Jurkat, Clone E6-1 (cell line): ENCODE results near the gene IFRD2. TPM values are rescaled to one million over a fixed set of nuclear protein-coding genes. Genes with fewer than 3 reads are reported as not detected.
A peak's percentile ranks its signal among the peaks of the same experiment; 100 is the strongest.

Source experiments
- DNase-seq: peaks from one replicate; pipeline ENCODE4 v3.0.0-alpha.2; 2011; ENCODE audit warnings: low read depth, low spot score
- H3K4me3 ChIP-seq: 2 replicates; pipeline ENCODE4 v1.5.1; 2011; ENCODE audit warnings: mild to moderate bottlenecking, low read length, control low read depth, moderate library complexity
- polyA plus RNA-seq: library from polyadenylated mRNA; unstranded; fragments of >200 nt; gene quantifications from one replicate; pipeline ENCODE4 v1.2.1, GENCODE V29; 2012; ENCODE audit warnings: missing spikeins; ENCODE audit not compliant: insufficient read length, insufficient read depth

Gene IFRD2
- polyA plus RNA-seq = 140 TPM

- DNase-seq = peak; percentile 97
- H3K4me3 ChIP-seq = peak within 1 kb of the TSS; percentile 99
Measured at GRCh38 chr3:50292159-50293078, at the start of gene IFRD2. IFRD2 (minus strand) TSS chr3:50292429; CDS start chr3:50292274, 155 bp downstream.

GRCh38 chr3:50341537-50341936 lies 49.3 kb upstream of the IFRD2 start:
- no peak for DNase-seq
- H3K4me3 ChIP-seq = no peak overlapping the region

DNA sequence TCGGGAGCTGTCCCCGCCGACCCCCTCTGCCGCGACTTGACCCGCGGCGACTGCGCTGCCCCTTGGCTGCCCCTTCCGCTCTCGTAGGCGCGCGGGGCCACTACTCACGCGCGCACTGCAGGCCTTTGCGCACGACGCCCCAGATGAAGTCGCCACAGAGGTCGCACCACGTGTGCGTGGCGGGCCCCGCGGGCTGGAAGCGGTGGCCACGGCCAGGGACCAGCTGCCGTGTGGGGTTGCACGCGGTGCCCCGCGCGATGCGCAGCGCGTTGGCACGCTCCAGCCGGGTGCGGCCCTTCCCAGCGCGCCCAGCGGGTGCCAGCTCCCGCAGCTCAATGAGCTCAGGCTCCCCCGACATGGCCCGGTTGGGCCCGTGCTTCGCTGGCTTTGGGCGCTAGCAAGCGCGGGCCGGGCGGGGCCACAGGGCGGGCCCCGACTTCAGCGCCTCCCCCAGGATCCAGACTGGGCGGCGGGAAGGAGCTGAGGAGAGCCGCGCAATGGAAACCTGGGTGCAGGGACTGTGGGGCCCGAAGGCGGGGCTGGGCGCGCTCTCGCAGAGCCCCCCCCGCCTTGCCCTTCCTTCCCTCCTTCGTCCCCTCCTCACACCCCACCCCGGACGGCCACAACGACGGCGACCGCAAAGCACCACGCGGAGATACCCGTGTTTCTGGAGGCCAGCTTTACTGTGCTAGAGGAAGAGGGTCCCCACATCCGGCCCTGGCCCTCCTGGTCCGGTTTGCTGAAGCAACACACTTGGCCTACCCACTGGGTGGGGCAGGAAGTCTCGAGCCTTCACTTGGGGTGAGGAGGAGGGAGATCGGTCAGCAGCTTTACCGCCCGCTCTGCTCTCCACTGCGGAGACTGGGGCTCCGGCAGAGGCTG lies 48.5 kb upstream of the IFRD2 start, which contains the start of gene RASSF1:
RASSF1 (minus strand) TSS at position 389 of the 882 bp plus-strand sequence; CDS start at position 358, 31 bp downstream.
- DNase-seq = no peak
- H3K4me3 ChIP-seq = no peak within 1 kb of the TSS

DNA sequence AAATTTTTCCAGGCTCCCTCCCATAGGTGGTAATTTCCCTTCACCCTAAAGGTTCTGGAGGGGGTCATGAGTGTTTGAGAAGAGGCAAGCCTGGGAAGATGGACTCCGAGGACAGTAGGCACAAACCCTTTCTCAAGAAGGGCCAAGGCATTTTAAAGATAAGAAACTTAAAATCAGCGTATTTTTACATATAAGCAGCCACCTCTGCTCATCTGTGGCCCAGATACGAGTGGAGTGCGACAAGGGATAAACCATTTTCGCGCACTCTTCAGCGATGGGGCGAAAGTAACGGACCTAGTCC lies 47.9 kb upstream of the IFRD2 start:
- no peak overlapping the region for H3K4me3 ChIP-seq
- no peak for DNase-seq

DNA sequence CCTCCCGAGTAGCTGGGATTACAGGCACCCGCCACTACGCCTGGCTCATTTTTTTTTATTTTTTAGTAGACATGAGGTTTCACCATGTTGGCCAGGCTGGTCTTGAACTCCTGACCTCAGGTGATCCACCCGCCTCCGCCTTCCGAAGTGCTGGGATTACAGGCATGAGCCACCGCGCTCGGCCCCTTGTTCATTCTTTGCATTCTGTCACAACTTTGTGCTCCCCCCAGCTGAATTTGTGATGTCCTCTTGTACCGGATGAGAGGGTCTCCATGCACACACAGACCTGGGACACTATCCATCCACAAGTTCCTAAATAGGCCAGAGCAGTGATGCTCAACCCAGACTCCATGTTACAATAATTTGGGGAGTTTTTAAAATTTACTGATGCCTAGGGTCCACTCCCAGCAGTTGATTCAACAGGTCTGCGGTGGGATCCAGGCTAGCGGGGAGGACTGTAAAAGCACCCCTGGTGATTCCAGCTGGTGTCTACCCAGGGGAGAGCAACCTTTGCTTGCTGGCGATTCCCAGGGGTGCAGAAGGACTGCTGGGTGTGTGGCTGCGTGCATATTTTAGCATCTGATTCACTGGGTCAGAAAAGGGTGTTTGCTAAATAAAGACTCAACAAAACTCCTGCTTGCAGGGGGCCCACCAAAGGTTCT lies 47.4 kb upstream of the IFRD2 start:
- no peak for DNase-seq
- H3K4me3 ChIP-seq = no peak overlapping the region

DNA sequence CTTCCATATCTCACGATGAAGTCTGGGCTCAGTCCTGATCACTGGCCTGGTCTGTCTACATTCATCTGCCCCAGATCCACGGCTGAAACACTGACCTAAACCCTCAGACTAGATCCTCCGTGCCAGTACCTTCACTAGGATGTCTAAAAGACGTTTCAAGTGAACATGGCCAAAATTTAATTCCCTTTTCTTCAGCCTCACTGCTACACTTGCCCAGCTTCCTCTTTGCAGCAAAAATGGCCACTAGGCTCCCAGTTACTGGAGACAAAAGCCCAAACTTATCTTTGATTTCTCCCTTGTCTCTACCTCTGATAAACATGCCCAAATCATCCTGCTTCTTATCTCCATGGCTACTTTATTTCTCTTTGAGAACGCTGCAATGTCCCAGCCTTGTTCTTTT lies 46.7 kb upstream of the IFRD2 start:
- no peak for DNase-seq
- H3K4me3 ChIP-seq = no peak overlapping the region

DNA sequence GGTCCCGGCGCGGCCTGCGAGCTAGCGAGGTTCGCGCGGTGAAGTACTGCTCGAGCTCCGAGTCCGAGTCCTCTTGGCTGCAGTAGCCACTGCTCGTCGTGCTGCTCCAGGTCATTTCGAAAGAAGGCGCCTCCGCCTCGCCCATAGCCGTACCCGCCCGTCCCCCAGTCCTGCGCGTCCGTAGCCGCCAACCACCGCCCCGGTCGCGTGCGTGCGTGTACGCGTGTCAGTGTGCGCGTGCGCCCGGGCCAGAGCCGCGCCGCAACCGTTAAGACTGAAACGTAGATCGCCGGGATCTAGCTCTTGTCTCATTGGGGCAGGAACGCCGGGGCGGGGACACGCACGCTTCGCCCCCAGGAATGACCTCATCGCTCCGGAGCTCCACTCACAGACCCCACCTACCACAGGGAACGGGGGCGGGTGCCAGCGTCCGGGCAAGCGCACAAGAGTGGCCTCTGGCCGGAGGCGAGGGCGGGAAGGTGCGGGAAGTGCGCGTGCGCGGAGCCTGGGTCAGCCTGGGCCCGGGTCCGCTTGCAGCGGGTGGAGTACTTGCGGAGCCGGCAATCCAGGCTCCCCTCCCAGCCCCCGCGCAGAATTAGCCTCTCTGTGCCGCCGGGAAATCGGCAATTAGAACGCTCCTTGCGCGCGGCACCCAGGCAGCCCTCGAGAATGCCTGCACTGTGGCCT lies 45.1 kb upstream of the IFRD2 start:
- H3K4me3 ChIP-seq = peak overlapping the region; percentile 98
- peak; percentile 97 for DNase-seq

- DNase-seq = peak; percentile 38
Measured at GRCh38 chr3:50336452-50337174, 44.4 kb upstream of the IFRD2 start.

GRCh38 chr3:50334339-50335075 lies 42.3 kb upstream of the IFRD2 start:
- no peak for DNase-seq
- no peak overlapping the region for H3K4me3 ChIP-seq

More at GRCh38 chr3:50336452-50337174, 44.4 kb upstream of the IFRD2 start:
- H3K4me3 ChIP-seq = peak overlapping the region; percentile 98

GRCh38 chr3:50333744-50334328 lies 41.6 kb upstream of the IFRD2 start:
- DNase-seq = no peak
- no peak overlapping the region for H3K4me3 ChIP-seq

DNA sequence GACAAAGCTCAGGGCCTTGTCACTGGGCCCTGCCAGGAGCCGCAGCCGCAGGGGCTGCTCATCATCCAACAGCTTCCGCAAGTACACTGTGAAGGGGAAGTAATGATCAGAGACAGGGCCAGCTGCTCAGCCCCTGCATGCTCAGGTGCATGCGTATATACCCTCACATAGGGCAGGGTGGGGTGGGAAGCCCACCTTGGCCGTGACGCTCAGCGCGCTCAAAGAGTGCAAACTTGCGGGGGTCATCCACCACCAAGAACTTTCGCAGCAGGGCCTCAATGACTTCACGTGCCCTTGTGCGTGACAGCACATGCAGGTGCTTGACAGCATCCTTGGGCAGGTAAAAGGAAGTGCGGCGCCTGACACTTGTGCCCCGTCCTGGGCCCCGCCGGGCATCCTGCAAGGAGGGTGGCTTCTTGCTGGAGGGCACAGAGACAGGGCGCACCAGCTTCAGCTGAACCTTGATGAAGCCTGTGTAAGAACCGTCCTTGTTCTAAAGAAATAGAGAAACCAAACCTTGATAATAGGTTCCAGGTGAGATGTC lies 39.2 kb upstream of the IFRD2 start:
- H3K4me3 ChIP-seq = no peak overlapping the region
- DNase-seq = no peak

- H3K4me3 ChIP-seq = no peak overlapping the region
- DNase-seq = no peak
Measured at GRCh38 chr3:50330330-50330729, 38.1 kb upstream of the IFRD2 start.

DNA sequence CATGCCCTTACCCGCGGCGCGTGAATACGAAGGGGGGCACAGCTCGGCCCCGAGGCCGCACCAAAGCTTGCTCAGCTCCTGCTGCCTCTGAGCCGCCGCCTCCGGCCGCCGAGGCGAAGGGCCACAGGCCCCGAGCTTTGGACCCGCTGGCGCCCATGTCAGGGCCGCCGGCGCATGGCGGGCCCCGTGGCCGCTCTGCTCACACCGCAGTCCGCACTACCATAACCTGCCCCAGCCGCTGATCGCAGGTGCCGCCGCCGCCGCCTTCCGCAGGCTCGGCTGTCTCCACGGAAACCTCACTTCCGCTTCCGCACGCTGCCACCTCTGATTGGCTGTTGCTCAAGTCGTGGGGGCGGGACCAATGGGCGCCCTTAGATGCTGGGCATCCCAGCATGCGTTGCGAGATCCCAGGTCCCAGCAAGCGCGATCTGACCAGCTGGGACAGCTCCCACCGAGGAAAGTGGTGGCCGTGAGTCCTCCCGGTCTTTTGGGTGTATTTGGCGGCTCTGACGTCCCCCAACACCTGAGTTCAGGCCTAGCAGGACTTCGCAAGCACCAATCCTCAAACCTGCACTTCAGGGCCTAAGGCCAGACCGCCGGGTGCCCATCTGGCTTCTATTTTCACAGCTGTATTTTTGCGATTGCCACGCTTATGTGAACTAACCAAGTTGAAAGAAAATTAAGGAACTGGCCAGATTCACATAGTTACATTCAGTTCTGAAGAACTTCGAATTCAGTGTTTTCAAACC lies 35.9 kb upstream of the IFRD2 start, which contains the start of gene TUSC2:
TUSC2 (minus strand) TSS at position 281 of the 749 bp plus-strand sequence; CDS start at position 157, 124 bp downstream.
- DNase-seq = peak; percentile 91

DNA sequence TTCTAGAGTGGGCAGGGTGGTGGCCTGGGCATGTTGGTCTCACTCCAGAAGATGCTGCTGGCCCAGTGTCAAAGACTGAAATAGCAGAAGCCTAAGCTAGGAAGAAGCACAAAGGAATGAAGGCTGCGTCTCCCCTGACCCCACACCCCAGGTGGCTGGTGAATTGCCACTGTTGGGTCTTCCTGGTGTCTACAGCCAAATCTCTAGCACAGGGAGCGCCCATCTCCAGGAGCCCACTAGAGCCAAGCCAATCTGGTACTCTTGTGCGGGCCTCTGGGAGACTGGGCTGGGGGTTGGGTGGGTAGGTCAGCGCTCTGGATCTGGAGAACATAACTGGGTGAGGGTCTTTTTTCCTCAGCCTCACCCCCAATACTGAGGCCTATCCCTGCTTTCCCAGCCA lies 34.9 kb upstream of the IFRD2 start:
- DNase-seq = no peak
- peak overlapping the region; percentile 94 for H3K4me3 ChIP-seq

More for the DNA sequence above, 35.9 kb upstream of the IFRD2 start, which contains the start of gene TUSC2:
- peak within 1 kb of the TSS; percentile 94 for H3K4me3 ChIP-seq

GRCh38 chr3:50326182-50326541 lies 33.9 kb upstream of the IFRD2 start:
- H3K4me3 ChIP-seq = no peak overlapping the region
- no peak for DNase-seq

DNA sequence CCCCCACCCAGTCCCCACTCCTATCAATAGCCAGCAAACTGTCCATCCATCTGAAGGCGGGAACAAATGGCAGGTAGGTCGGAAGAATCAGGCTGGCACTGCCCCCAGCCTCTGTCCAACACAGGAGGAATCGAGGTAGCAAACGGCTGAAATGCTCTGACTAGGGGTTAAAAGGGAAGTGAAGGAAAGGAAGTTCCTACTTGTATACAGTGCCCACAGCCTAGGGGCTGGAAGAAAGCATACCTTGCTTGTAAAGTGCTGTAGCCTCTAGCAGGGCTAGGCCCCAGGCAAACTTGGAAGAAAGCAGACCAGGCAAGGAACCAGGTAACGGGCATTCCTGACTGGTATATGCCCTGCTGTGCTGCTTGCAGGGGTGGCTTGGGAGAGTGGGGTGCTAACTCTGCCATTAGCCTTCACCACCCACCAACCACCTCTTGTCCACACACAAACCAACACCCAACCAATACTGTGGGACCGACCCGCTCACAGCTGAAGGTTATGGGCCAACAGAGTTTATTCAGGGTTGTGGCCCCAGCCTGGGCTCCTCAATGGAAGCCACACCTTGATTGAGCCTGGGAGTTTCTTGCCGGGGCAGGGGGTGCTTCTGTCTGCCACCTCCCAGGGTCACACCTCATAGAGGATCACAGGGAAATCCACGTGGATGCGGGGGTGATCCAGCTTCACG lies 33.4 kb upstream of the IFRD2 start:
- no peak overlapping the region for H3K4me3 ChIP-seq
- DNase-seq = no peak
